Epidermal melanocyte (primary cell): ENCODE measurements around the gene IL10.
A peak's percentile ranks its signal among the peaks of the same experiment; 100 is the strongest.

ENCODE experiments used
- DNase-seq: peaks from one replicate; pipeline ENCODE4 v3.0.0; 2011; ENCODE audit warnings: low spot score; ENCODE audit not compliant: insufficient read length

Gene IL10

GRCh38 chr1:206735553-206736031 is 36.7 kb downstream of the IL10 start:
- no peak for DNase-seq

GRCh38 chr1:206734499-206735142 is 37.7 kb downstream of the IL10 start:
- no peak for DNase-seq

GRCh38 chr1:206732992-206733391 is 39.3 kb downstream of the IL10 start:
- no peak for DNase-seq

GRCh38 chr1:206732508-206732907 is 39.8 kb downstream of the IL10 start:
- no peak for DNase-seq

- DNase-seq: no peak
Observed at GRCh38 chr1:206729507-206729906, 42.8 kb downstream of the IL10 start.

GRCh38 chr1:206729050-206729449 is 43.2 kb downstream of the IL10 start:
- no peak for DNase-seq

- DNase-seq: no peak
Observed at GRCh38 chr1:206728697-206728987, 43.7 kb downstream of the IL10 start.

GRCh38 chr1:206727981-206728696 is 44.2 kb downstream of the IL10 start:
- no peak for DNase-seq

GRCh38 chr1:206725109-206725963 is 47.0 kb downstream of the IL10 start:
- DNase-seq: peak; percentile 69

GRCh38 chr1:206723805-206724472 is 48.4 kb downstream of the IL10 start:
- DNase-seq: no peak

GRCh38 chr1:206723462-206723804 is 48.9 kb downstream of the IL10 start:
- DNase-seq: no peak

GRCh38 chr1:206722751-206723461 is 49.4 kb downstream of the IL10 start:
- DNase-seq: no peak

- DNase-seq: no peak
Observed at GRCh38 chr1:206721454-206721853, 50.8 kb downstream of the IL10 start.

GRCh38 chr1:206719169-206719839 is 53.0 kb downstream of the IL10 start:
- no peak for DNase-seq

- no peak for DNase-seq
Observed at GRCh38 chr1:206717674-206717989, 54.7 kb downstream of the IL10 start.
